NCI-H1105 treated with DMSO at 0.1 percent for 48 hours (cell line): Measurements from ENCODE around the gene SPNS3.

Experiments
- DNase-seq: peaks from one replicate; lab custom pipeline; 2025; lab: John Stamatoyannopoulos, UW

Gene SPNS3

DNA sequence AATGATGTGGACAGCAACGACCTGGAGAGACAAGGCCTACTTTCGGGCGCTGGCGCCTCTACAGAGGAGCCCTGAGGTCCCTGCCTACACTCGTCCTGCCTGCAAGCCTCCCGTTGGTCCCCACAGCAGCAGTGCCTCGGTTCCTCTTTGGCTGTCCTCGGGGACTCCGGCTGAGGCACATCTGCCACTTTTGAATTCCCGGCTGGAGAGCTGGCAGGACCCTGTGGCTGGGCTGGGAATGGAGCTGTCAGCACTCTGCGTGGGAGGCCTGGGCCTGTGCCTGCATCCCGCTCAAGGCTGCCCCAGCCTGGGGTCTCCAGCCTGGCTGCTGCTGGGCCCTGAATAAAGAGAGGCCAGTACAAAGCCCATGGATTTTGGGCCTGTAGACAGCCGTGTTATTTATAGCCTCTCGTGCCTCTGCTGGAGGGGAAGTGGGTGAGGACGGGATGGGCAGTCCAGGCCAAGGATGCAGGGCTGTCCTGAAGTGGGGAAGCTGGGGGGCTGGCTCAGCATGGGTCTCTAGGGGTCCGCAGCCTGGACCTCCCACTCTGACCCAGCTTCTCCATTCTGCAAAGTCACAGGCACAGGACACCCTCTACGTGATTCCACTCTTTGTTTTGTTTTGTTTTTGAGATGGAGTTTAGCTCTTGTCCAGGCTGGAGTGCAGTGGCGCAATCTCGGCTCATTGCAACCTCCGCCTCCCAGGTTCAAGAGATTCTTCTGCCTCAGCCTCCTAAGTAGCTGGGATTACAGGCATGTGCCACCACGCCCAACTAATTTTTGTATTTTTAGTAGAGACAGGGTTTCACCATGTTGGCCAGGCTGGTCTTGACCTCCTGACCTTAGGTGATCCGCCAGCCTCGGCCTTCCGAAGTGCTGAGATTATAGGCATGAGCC lies 54.3 kb downstream of the SPNS3 start:
- no peak for DNase-seq

DNA sequence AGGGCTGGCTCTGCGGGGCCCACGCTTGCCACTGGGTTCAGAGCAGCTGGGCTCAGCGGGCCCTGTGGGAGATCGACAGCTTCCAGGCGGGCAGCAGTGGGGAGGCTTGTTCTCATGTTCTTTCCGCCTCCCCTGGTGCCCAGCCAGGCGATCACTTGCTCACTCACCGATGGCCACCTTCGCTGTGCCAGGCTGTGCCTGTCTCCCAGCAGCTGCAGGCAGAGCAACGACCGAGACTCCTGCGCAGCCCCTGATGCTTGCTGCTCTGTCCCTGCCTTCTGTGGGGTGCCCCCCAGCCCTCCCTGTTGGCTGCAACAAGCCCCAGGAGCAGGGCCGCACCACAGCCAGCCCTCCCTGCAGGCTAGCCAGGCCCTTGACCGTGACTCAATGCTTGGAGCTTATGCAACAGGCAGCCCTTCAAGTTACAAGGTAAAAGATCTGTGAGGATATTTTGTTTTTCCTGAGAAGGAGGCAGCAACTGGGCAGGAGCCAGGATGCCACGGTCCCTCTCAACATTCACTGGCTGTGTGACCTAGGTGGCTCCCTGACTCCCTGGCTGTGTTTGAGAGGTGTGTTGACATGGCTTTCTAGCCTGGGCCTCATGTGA lies 55.4 kb downstream of the SPNS3 start:
- no peak for DNase-seq

DNA sequence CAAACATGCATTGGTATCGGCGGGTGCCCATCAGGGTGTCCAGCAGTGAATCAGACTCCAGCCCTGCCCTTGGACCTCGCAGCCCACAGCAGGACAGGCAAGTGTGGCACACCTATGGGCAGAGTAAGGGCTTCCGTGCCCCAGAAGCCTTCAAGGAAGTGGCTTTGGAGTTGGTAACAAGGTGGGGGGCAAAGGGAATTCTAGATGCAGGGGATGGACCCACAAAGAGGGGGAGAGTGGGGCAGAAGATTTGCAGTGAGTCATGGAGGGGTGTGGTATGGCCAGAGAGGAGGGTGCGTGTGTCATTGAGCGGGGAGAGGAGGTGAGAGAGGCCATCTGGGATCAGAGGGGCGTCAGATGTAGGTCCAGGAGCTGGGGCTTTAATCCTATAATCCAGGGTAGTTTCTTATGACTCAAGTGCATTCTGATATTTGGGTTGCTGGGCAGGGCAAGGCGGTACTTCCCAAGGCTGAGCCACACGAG lies 56.4 kb downstream of the SPNS3 start:
- no peak for DNase-seq

DNA sequence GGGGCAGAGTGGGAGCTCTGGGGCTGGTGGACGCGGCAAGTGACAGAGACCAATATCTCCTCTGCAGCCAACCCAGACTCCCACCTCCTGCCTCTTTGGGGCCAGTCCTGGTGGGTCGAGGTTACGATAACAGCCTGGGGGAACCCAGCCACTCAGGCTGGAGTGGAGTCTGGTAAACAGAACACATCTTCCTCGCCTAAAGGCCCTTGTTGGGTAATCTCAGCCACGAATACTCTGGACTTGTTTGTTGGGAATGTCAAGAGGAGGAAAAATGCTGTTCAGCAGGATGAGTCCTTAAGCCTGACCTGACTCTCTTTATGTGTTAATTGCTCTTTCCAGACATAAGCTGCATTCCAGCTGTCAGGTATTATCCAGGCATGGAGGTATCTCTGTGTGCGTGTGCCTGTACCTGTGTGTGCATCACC lies 56.9 kb downstream of the SPNS3 start:
- DNase-seq, result no peak

DNA sequence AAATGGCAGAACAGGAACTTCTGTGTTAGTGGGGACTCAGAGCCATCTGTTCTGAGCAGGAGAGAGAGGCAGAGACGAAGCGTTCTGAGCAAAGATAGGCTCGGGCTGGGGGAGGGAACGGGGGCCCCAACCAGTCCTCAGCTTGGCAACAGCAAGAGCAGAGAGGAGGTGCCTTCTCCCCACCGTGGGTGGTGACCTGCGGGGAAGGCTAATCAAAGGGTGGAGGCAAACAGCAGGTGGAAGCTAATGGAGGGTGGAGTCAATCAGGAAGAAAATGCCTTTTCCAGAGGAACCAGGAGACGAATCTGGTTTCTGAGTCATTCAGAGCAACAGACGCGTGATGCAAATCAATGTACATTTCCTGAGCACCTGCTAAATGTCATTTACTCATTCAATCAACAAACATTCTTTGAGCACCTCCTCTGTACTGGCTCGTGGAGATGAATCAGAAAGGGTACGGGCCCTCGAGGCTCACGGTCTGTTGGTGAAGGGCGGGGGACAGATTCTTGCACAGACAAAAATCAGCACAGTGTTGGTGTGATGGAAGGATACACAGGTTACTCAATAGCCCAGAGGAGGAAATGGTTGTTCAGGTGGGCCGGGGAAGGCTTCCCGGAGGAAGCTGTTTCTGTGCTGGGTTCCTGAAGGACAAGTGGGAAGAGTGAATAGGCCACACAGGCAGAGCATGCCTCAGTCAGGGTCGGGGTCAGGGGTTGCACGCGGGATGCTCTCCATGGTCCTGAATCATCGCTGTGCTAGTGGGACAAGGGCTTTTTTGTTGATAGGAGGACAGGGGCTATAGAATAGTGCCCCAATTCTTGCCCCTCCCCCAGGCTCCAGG lies 59.2 kb downstream of the SPNS3 start:
- DNase-seq, result no peak

DNA sequence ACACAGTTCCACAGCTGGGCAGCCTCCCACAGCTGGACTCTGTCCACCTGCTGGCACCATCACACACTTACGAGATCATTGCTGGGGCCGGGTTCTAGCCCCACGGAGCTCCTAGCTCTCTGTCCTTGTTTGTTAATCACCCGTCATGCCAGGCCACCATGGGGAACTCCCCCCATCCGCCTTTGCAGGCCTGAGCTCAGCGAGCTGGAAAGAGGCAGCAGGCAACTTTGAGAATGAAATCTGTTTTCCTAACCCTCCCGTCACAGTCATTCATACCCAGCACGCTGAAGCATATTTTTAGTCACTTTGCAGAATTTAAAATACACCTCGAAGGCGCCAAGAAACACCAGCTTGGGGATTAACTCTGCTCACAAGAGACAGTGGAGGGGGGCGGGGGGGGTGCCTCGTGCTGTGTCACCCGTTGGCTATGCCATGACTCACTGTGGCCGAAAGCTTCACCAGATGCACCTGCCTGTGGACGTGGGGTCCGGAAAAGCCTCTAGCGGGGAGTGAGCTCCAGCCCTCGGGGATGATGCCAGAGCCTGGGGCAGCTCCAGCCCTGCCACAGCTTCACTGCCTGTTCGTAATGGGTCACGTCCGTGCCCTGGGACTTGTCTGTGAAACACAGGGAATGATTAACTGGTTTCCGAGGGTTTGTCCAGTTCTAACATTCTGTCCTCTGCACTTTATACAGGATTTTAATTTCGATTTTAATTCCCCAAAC lies 63.5 kb downstream of the SPNS3 start:
- no peak for DNase-seq

DNA sequence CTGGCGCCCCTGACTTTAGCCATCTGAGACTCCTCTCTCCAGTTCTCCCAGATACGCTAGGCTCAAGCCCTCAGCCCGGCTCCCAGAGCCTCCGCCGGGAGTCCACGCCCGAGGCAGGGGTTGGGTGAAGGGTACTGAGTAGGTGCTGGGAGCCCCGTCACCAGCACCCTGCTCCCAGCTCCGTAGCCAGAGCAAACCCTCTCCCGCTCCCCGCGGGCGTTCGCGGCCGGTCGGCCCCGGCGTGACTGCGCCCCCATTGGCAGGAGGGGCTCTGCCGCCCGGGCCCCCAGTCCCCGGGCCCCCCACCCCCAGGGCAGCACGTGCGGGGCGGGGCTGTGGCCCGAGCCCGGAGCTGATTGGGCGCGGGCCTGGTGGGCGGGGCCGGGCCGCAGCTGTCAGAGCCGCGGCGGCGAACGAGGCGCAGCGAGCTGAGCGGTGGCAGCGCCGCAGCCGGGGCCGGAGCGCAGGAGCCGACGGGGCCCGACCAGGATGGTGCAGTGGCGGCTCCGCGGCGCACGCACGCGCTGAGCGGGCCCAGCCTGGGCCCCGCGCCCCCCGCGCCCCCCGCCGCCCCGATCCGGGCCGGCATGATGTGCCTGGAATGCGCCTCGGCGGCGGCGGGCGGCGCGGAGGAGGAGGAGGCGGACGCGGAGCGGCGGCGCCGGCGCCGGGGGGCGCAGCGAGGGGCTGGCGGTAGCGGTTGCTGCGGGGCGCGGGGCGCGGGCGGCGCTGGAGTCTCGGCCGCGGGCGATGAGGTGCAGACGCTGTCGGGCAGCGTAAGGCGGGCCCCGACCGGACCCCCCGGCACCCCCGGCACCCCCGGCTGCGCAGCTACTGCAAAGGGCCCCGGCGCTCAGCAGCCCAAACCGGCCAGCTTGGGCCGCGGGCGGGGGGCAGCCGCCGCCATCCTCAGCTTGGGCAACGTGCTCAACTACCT lies 65.0 kb downstream of the SPNS3 start, which contains the start of gene SPNS2:
SPNS2 (plus strand) TSS at position 421 of the 937 bp plus-strand sequence; CDS start at position 588, 167 bp downstream.
- DNase-seq, result peak; percentile 60

DNA sequence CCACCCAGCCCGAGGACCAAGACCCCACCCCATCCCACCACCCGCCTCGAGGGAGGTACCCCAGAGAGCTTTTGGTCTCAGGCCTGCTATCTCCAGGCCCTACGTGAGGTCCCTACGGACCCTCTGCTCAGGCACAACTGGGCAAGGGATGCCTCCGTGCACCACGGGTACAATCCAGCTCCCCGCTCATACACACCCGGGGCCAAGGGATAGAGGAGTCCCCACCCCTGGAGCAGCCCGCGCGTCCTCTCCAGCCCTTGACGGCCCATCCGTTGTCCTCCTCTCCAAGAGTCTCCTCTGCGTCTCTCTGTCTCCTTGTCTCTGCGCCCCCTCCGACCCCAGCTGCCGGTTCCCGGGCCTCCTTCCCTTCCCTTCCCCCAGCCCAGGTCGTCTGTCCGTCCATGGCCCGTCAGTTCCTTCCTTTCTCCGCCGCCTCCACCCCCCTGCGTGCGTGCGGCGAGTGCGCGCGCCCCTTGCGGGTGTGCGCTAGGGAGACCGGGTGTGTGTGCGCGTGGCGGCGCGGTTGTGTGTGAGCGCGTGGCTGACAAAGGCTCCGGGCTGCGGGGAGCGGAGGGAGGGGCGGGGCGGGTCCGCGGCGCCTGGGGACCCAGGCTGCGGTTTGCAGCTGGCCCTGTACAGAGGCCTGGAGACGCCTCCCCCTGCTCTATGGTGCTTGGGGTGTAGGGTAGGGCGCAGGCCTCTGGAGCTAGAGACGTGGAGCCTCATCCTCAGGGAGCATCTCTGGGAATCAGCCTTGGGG lies 65.9 kb downstream of the SPNS3 start:
- DNase-seq, result peak; percentile 26

DNA sequence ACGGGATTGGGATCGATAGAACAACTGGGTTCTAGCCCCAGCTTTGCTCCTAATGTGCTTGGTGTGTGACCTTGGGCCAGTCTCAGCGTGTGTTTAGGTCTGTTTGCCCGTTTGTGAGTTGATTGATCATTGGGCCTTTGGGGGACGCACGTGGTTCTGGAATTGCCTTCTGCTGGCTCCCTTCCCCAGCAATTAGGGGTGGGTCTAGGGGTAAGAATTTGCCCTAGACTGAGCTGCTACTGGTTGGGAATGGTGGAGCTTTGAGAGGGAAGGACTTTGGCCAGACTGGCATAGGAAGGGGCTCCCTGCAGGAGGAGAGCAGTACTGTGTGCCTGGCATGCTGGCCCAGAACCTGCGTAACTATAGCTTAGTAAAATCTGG lies 66.4 kb downstream of the SPNS3 start:
- DNase-seq, result no peak

DNA sequence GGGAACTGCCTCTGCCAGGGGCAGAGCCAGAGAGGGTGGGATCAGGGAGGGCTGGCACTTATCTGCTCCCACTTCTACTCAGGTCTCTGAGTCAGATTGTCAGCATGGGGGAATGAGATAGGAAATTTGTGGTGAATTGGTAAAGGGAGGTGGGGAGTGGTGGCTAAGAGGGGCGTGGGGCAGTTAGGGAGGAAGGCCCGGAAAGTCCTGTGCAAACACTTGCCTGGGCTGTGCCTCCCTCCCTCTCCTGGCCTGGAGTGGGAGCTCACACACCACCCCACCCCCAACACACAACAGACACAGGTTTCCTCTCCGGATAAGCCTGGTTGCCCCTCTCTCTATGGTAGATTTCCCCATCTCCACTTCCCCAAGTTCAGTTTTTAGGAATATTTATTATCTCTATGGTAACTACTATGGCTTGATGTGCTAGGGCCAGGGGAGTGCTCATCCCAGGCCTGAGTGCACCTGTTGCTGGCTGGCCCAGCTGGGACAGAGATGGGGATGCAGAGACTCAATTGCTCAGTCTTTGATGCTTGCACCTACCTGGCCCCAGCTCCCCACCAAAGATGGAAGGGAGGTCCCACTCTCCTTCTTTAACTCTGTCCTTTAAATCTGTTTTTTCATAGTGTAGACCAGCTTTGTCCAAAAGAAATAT lies 67.7 kb downstream of the SPNS3 start:
- DNase-seq, result no peak

DNA sequence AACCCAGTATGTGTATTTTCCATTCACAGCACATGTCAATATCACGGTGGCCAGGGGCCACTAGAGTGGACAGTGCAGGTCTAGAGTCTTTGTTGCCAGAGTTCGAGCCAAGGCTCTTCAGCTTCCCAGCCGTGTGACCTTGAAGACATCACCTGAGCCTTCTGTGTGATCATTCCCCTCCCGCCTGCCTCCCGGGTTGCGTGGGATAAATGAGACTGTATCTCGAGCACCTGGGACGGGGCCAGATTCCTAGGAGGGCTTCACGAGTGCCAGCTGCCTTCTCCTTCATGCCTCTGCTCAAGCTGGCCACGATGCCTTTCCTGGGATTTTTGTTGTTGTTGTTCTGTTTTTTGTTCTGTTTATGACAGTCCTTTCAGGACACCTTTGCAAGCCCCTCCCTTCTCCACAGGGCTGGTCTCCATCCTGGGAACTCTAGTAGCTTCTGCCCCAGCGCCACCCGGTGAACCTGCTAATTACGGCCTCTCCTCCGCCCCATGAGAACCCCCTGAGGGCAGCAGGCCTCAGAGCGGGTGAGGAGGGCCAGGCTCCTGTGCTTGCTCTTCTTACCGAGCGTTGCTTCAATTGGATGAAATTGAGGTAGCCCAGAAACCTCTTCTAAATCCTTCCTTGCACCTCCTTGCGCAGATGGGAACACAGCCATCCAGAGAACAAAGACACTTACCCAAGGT lies 68.9 kb downstream of the SPNS3 start:
- DNase-seq, result no peak

DNA sequence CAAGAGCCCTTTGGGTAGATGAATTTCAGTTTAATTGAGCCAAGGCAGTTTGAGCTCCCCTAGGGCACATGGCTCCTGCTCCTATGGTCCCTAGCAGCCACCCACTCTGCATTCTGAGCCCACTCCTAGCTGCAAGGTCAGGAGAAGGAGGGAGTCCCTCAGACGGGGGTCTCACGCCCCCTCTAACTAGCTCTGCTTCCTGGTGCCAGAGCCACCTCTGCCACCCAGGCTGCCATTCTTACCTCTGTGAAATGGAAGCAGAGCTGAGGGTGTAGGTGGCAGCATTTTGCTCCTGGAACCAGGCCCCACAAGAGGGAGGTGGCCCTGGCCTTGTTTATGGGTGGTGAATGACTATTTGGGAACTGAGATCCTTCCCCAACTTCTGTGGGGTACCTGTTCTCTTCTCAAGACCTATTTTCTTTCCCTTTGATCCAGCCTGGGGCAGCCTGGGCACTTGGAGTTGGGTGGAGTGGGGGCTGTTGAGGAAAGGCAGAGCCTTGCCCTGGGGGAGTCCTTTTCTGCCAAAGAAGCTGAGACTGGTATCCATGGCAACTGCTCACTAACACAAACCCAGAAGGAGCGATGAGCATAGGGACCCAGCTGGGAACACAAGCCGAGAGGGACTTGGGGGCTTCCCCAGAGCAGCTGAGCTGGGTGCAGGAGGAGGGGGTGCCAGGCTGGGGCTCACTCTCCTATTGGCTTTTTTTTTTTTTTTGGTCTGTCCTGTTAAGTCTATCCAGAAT lies 69.7 kb downstream of the SPNS3 start:
- no peak for DNase-seq

DNA sequence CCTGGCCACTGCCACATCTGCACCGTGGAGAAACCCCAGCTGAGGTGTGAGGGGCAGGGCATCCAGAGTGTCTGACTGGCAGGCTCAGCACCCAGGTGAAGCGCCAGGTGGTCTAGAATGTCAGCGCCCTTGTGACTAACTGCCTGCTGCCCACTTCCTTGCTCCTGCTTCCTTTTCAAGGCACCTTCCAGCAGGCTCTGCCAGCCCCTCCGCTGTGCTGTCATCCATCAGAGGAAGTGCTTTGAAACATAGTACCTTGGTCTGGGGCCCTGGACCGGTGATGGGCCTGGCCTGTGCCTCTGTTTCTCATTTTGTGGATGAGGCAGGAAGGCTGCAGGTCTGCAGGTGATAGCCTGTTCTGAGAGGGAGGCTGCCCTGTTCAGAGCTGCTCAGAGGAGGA lies 70.4 kb downstream of the SPNS3 start:
- no peak for DNase-seq

DNA sequence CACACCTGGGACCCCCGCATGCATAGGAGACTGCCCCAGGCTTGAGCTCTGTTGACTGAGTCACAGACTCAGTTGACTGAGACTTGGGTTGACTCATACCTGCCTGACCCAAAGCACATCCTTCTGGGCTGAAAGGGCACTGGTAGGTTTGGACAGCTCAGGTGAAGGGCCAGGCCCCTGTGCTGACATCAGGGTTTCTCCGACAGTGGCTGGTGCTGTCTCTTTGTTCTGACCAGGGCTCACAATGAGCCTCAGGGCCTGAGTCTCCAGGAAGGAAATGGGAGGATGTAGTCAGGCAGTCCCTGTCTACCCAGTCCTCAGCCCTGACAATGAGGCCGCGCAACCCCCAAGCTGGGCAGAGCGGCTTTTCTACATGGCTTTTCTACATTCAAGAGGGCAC lies 71.4 kb downstream of the SPNS3 start:
- DNase-seq, result no peak

DNA sequence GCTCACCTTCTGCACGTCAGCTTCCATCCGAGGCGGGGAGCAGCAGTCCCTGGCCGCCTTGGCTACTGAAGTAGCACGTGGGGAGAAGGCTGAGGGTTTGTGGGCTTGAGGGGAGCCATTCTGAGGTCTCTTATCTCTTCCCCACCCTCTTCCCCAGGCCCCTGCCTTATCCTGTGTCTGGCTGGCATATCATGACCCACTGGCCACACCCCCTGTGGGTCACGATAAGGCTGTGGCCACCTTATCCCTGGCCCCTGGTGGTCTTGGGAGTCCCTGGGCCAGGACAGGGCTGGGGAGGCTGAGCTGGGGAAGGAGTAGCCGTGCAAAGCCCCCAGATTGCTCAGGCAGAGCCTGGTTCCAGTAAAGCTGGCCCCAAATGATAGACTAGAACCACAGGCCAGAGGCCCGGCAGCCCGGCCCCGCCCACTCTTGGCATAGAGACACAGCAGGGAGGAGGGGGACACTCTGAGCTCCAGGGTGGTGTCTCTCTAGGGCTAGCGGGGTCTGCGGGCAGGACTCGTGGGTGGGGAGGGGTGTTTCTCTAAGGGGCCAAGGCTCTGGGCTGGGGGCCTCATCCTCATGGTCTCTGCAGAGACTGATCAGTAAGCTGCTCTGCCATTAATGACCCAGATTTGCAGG lies 72.6 kb downstream of the SPNS3 start:
- DNase-seq, result no peak

DNA sequence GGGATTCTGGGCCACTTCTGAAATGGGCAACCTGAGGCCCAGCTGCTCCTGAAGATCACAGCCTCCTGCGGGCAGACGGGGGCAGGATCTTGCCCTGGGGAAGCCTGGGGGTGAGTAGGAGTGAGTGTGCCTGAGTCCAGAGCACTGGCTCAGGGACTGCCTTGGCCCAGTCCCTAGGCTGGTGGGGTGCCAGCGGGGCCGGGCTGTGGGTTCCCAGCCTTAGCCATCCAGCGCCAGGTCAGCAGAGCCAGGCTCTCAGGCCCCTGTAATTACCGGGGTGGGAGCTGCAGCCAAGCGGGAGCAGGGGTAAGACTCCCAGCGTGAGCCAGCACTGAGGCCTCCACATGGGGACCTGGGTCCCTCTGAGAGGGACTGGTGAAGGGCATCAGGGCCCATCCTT lies 73.2 kb downstream of the SPNS3 start:
- DNase-seq, result no peak

DNA sequence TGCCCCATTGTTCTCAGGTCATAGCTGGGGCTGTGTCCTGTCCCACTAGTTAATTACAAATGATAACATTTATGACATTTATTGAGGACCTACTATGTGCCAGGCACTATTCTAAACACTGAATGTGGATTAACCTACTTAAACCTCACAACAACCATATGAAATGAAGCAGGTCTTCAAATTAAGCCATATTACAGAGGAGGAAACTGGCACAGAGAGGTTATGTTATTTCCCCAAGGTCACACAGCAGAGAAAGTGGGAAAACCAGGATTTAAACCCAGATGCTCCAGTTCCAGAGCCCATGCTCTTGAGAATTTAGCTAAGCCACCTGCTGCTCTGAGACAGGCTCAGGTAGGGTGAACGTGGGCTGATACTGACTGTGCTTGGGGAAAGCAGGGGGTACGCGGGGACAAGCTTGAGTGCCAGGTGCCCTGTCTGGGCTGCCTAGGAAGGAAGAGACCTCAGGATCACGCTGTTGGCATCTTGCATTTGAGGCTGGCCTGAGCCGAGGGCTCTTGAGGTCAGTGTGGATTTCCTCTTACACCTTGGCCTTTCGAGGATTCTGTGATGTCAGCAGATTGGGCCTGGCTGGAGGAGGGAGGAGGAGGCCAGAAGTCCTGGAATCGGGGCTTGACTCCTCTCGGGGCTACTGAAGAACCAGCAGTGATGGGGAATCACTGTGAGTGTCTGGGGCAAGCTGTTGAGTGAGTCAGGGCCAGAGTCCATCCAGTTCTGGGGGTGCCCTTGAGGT lies 73.8 kb downstream of the SPNS3 start:
- no peak for DNase-seq
